GM03348 (cell line): Measurements from ENCODE around the gene SHFL.

Experiments used
- DNase-seq: peaks from one replicate; pipeline ENCODE4 v3.0.0; 2012; ENCODE audit warnings: low spot score

The SHFL gene

GRCh38 chr19:10109528-10109927 lies 23.4 kb downstream of the SHFL start:
- no peak for DNase-seq

GRCh38 chr19:10110076-10110971 lies 24.2 kb downstream of the SHFL start:
- DNase-seq, result no peak

- no peak for DNase-seq
Measured at GRCh38 chr19:10110972-10111317, 24.8 kb downstream of the SHFL start.

GRCh38 chr19:10111405-10111811 lies 25.3 kb downstream of the SHFL start, which contains the start of gene P2RY11:
Gene P2RY11, plus strand, starts transcription at chr19:10111693. Its CDS starts 29 bp downstream, at chr19:10111722.
- no peak for DNase-seq

GRCh38 chr19:10112037-10112761 lies 26.1 kb downstream of the SHFL start:
- no peak for DNase-seq

- peak; percentile 64 for DNase-seq
Measured at GRCh38 chr19:10112895-10113591, 26.9 kb downstream of the SHFL start.

GRCh38 chr19:10113592-10113963 lies 27.5 kb downstream of the SHFL start:
- DNase-seq, result no peak

GRCh38 chr19:10113964-10114650 lies 28.0 kb downstream of the SHFL start:
- no peak for DNase-seq

- DNase-seq, result no peak
Measured at GRCh38 chr19:10114651-10115391, 28.7 kb downstream of the SHFL start.

- DNase-seq, result no peak
Measured at GRCh38 chr19:10115392-10116084, 29.4 kb downstream of the SHFL start.

- DNase-seq, result no peak
Measured at GRCh38 chr19:10116085-10116865, 30.2 kb downstream of the SHFL start.

- no peak for DNase-seq
Measured at GRCh38 chr19:10116866-10117616, 30.9 kb downstream of the SHFL start.

GRCh38 chr19:10118960-10119359 lies 32.8 kb downstream of the SHFL start:
- DNase-seq, result no peak

- DNase-seq, result peak; percentile 85
Measured at GRCh38 chr19:10120538-10121189, 34.5 kb downstream of the SHFL start.

GRCh38 chr19:10122045-10122444 lies 35.9 kb downstream of the SHFL start:
- DNase-seq, result peak; percentile 56

- no peak for DNase-seq
Measured at GRCh38 chr19:10124429-10124828, 38.3 kb downstream of the SHFL start.

- DNase-seq, result no peak
Measured at GRCh38 chr19:10126213-10126639, 40.1 kb downstream of the SHFL start.

GRCh38 chr19:10132905-10133304 lies 46.8 kb downstream of the SHFL start:
- no peak for DNase-seq

GRCh38 chr19:10133596-10133995 lies 47.5 kb downstream of the SHFL start:
- DNase-seq, result no peak
